ENCODE results near the gene TFDP1. TPM values are rescaled to one million over a fixed set of nuclear protein-coding genes. Genes with fewer than 3 reads are reported as not detected.

The TFDP1 gene
- polyA plus RNA-seq, 1 of the 3 experiments (the other 2 are of a cell fraction) = 76.7 TPM

DNA sequence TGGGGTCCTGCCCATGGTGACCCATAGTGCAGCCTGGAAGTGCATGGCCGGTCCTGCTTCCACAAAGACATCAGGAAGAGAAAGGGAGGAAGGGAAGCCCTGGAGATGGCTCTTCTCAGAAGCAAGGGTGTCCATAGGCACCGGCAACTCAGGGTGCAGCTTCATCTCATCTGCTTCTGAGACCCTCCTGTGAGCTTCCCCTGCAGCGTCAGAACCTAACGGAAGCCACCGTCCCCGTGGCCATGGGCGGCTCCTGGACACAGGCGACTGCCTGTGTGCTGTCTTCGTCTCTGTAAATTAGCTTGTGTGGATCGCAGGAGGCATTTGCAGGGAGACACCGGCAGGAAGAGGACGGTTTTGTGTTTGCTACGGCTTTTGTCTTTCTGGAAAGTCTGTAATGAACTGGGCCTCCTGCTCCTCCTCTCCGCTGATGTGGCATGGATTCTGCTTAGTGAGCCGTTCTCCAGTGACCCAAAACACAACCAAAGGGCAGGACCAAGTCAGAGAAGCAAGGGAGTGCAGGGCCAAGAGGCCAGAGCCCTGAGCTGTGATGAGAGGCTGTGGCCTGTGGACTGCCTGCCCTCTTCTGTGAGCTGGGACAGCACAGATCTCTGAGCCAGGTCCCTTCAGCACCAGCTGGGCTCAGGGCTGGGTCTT lies 70.9 kb downstream of the TFDP1 start (continued):
- TF ChIP-seq GABPA (IDR thresholded peaks at IDR 0.05; ENCODE audit: low read depth) = no peak
- no peak for TF ChIP-seq RCOR1 (IDR thresholded peaks at IDR 0.05; ENCODE audit: low read length)
- TF ChIP-seq, protein P1, sequence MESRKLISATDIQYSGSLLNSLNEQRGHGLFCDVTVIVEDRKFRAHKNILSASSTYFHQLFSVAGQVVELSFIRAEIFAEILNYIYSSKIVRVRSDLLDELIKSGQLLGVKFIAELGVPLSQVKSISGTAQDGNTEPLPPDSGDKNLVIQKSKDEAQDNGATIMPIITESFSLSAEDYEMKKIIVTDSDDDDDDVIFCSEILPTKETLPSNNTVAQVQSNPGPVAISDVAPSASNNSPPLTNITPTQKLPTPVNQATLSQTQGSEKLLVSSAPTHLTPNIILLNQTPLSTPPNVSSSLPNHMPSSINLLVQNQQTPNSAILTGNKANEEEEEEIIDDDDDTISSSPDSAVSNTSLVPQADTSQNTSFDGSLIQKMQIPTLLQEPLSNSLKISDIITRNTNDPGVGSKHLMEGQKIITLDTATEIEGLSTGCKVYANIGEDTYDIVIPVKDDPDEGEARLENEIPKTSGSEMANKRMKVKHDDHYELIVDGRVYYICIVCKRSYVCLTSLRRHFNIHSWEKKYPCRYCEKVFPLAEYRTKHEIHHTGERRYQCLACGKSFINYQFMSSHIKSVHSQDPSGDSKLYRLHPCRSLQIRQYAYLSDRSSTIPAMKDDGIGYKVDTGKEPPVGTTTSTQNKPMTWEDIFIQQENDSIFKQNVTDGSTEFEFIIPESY (IDR thresholded peaks at IDR 0.05; ENCODE audit: borderline replicate concordance, low read depth) = no peak
- no peak for TF ChIP-seq NFIC (IDR thresholded peaks at IDR 0.05; ENCODE audit: borderline replicate concordance)
- TF ChIP-seq, protein P2, sequence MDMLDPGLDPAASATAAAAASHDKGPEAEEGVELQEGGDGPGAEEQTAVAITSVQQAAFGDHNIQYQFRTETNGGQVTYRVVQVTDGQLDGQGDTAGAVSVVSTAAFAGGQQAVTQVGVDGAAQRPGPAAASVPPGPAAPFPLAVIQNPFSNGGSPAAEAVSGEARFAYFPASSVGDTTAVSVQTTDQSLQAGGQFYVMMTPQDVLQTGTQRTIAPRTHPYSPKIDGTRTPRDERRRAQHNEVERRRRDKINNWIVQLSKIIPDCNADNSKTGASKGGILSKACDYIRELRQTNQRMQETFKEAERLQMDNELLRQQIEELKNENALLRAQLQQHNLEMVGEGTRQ (IDR thresholded peaks at IDR 0.05; ENCODE audit: borderline replicate concordance, low read depth, low read length) = no peak

DNA sequence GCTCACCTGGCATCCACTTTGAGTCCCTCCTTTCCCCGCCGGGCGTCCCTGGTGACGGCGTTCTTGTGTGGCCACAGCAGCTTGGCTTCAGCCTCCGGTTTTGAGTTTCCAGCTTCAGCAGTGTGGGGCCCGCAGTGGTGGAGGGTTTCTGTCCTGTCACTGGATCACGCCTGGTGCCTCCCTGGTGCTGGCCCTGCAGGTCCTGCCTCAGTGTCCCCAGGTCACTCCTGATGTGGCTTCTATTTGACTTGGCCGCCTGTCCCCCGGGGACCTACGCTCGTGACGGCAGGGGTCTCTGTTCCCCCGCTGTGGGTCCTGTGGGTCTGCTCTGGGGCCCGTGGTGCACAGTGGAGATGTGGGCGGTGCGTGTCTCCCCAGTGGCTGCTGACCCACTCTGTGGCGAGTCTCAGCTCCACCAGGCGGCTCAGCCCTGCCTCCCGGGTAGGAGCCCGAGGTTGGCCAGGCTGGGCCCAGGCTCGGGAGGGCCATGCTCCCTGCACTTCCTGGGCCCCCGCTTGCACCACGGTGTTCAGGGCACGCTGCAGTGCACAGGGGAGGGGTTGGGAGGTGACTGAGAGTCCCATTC lies 71.5 kb downstream of the TFDP1 start:
- Histone ChIP-seq H3K79me2 (ENCODE audit: insufficient read depth) (no peaks in the 10 kb centered on the region), H4K20me1 (ENCODE audit: insufficient read depth) (no peaks in the 10 kb centered on the region), H3K27ac (ENCODE audit: low read depth in 2 of 2, low read length in 1 of 2) (no peak overlapping the region), H3F3A (replicated peaks; ENCODE audit: insufficient read depth) (no peaks in the 10 kb centered on the region), H3K4me2 (no peak overlapping the region), H3K9ac (no peak overlapping the region), H3K27me3 (ENCODE audit: insufficient read depth) (no peaks in the 10 kb centered on the region), H3K4me1 (ENCODE audit: control insufficient read depth in 1 of 2, insufficient read depth in 2 of 2, low read depth in 1 of 2, low read length in 1 of 2) (peaks cover 0 to 7% of the 10 kb centered on the region in 2 experiments; a peak in 1 of 4 replicates), H3K9me2 (no peaks in the 10 kb centered on the region), H3K4me3 (ENCODE audit: low read depth in 2 of 2, low read length in 1 of 2) (no peak overlapping the region), H3K36me3 (replicated peaks in 1 of 2; ENCODE audit: control insufficient read depth in 1 of 2, insufficient read depth in 2 of 2, low read length in 1 of 2) (no peaks in the 10 kb centered on the region), H3K9me3 (peaks cover 4% of the 10 kb centered on the region; the same call in 1 of the 2 replicates), H2AFZ (ENCODE audit: low read depth) (no peak overlapping the region)
- POLR2A ChIA-PET = no interaction called here
- CTCF ChIA-PET = interaction anchor here (0.7 to 1.0 kb wide), 2 partner anchors 68 to 69 kb away, joined by 4 read pairs; no protein-coding TSS in a partner anchor
- 83% methylated on average over 13 of the region's 25 CpGs for WGBS (ENCODE audit: low lambda C conversion rate)
- no peak for DNase-seq
- TF ChIP-seq JUND (IDR thresholded peaks at IDR 0.05) (no peak), FOXJ3 (CRISPR knock-in tag; IDR thresholded peaks at IDR 0.05) (no peak), RAD21 (IDR thresholded peaks at IDR 0.05; ENCODE audit: low read length) (no peak), SIN3A (IDR thresholded peaks at IDR 0.05; ENCODE audit: borderline replicate concordance, low read depth, low read length) (no peak), MXI1 (IDR thresholded peaks at IDR 0.05; ENCODE audit: low read depth, low read length) (no peak), ELF1 (IDR thresholded peaks at IDR 0.05) (no peak)
- TF ChIP-seq, protein P3, sequence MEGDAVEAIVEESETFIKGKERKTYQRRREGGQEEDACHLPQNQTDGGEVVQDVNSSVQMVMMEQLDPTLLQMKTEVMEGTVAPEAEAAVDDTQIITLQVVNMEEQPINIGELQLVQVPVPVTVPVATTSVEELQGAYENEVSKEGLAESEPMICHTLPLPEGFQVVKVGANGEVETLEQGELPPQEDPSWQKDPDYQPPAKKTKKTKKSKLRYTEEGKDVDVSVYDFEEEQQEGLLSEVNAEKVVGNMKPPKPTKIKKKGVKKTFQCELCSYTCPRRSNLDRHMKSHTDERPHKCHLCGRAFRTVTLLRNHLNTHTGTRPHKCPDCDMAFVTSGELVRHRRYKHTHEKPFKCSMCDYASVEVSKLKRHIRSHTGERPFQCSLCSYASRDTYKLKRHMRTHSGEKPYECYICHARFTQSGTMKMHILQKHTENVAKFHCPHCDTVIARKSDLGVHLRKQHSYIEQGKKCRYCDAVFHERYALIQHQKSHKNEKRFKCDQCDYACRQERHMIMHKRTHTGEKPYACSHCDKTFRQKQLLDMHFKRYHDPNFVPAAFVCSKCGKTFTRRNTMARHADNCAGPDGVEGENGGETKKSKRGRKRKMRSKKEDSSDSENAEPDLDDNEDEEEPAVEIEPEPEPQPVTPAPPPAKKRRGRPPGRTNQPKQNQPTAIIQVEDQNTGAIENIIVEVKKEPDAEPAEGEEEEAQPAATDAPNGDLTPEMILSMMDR (IDR thresholded peaks at IDR 0.05) = no peak
- TF ChIP-seq, protein P4, sequence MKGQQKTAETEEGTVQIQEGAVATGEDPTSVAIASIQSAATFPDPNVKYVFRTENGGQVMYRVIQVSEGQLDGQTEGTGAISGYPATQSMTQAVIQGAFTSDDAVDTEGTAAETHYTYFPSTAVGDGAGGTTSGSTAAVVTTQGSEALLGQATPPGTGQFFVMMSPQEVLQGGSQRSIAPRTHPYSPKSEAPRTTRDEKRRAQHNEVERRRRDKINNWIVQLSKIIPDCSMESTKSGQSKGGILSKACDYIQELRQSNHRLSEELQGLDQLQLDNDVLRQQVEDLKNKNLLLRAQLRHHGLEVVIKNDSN (IDR thresholded peaks at IDR 0.05; ENCODE audit: borderline replicate concordance, low read depth) = no peak
- TF ChIP-seq, protein P5, sequence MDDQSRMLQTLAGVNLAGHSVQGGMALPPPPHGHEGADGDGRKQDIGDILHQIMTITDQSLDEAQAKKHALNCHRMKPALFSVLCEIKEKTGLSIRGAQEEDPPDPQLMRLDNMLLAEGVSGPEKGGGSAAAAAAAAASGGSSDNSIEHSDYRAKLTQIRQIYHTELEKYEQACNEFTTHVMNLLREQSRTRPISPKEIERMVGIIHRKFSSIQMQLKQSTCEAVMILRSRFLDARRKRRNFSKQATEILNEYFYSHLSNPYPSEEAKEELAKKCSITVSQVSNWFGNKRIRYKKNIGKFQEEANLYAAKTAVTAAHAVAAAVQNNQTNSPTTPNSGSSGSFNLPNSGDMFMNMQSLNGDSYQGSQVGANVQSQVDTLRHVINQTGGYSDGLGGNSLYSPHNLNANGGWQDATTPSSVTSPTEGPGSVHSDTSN (IDR thresholded peaks at IDR 0.05) = no peak
- TF ChIP-seq, protein P1 (IDR thresholded peaks at IDR 0.05; ENCODE audit: borderline replicate concordance, low read depth) = no peak
- TF ChIP-seq, protein P6, sequence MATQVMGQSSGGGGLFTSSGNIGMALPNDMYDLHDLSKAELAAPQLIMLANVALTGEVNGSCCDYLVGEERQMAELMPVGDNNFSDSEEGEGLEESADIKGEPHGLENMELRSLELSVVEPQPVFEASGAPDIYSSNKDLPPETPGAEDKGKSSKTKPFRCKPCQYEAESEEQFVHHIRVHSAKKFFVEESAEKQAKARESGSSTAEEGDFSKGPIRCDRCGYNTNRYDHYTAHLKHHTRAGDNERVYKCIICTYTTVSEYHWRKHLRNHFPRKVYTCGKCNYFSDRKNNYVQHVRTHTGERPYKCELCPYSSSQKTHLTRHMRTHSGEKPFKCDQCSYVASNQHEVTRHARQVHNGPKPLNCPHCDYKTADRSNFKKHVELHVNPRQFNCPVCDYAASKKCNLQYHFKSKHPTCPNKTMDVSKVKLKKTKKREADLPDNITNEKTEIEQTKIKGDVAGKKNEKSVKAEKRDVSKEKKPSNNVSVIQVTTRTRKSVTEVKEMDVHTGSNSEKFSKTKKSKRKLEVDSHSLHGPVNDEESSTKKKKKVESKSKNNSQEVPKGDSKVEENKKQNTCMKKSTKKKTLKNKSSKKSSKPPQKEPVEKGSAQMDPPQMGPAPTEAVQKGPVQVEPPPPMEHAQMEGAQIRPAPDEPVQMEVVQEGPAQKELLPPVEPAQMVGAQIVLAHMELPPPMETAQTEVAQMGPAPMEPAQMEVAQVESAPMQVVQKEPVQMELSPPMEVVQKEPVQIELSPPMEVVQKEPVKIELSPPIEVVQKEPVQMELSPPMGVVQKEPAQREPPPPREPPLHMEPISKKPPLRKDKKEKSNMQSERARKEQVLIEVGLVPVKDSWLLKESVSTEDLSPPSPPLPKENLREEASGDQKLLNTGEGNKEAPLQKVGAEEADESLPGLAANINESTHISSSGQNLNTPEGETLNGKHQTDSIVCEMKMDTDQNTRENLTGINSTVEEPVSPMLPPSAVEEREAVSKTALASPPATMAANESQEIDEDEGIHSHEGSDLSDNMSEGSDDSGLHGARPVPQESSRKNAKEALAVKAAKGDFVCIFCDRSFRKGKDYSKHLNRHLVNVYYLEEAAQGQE (IDR thresholded peaks at IDR 0.05; ENCODE audit: low read depth, low read length) = no peak
- TF ChIP-seq, protein P2 (IDR thresholded peaks at IDR 0.05; ENCODE audit: borderline replicate concordance, low read depth, low read length) = no peak

Data from SK-N-SH (cell line).